Stimulated activated CD4-positive, alpha-beta T cell treated with anti-CD3 and anti-CD28 coated beads, Interleukin-4, amount 100 ng/mL, for 4 hours (primary cell): ENCODE measurements around the gene FOXF1.

Experiments used
- DNase-seq, 2 experiments: peaks; one replicate each; pipeline ENCODE4 v3.0.0-alpha.2; 2020

The FOXF1 gene

GRCh38 chr16:86492961-86493629 is 17.2 kb upstream of the FOXF1 start:
- DNase-seq: no peak

GRCh38 chr16:86494039-86494564 is 16.2 kb upstream of the FOXF1 start:
- no peak for DNase-seq

- DNase-seq: no peak
Observed at GRCh38 chr16:86494565-86495356, 15.6 kb upstream of the FOXF1 start.

- DNase-seq: no peak
Observed at GRCh38 chr16:86495357-86495701, 15.0 kb upstream of the FOXF1 start.

- DNase-seq: no peak
Observed at GRCh38 chr16:86495756-86496261, 14.5 kb upstream of the FOXF1 start.

- no peak for DNase-seq
Observed at GRCh38 chr16:86496262-86496928, 13.9 kb upstream of the FOXF1 start.

GRCh38 chr16:86496929-86497461 is 13.3 kb upstream of the FOXF1 start:
- DNase-seq: no peak

- no peak for DNase-seq
Observed at GRCh38 chr16:86497551-86498021, 12.7 kb upstream of the FOXF1 start.

- no peak for DNase-seq
Observed at GRCh38 chr16:86498155-86498670, 12.1 kb upstream of the FOXF1 start.

- DNase-seq: no peak
Observed at GRCh38 chr16:86498671-86499439, 11.5 kb upstream of the FOXF1 start.

- DNase-seq: no peak
Observed at GRCh38 chr16:86499440-86499786, 10.9 kb upstream of the FOXF1 start.

GRCh38 chr16:86499889-86500707 is 10.2 kb upstream of the FOXF1 start:
- DNase-seq: no peak

GRCh38 chr16:86500708-86501510 is 9.4 kb upstream of the FOXF1 start:
- no peak for DNase-seq

- no peak for DNase-seq
Observed at GRCh38 chr16:86501989-86502855, 8.1 kb upstream of the FOXF1 start.

GRCh38 chr16:86502856-86503748 is 7.2 kb upstream of the FOXF1 start:
- no peak for DNase-seq

- DNase-seq: no peak
Observed at GRCh38 chr16:86503830-86504229, 6.5 kb upstream of the FOXF1 start.

- no peak for DNase-seq
Observed at GRCh38 chr16:86504315-86505184, 5.8 kb upstream of the FOXF1 start.
